Stimulated activated CD4-positive, alpha-beta T cell treated with anti-CD3 and anti-CD28 coated beads, Interleukin-12 subunit alpha, Interleukin-12 subunit beta, amount 100 ng/mL, for 4 hours (primary cell): ENCODE measurements around the gene CHIA.

ENCODE experiments used
- DNase-seq: peaks from one replicate; pipeline ENCODE4 v3.0.0-alpha.2; 2020

The CHIA gene

GRCh38 chr1:111369645-111370044 lies 79.0 kb downstream of the CHIA start:
- DNase-seq: no peak
